Hypothalamus (tissue), 51 donors: ENCODE results near the gene ST3GAL5.
"Not testable (repeated sequence)": the region's sequence is repeated elsewhere in the genome, so short reads cannot be mapped to it uniquely, and the experiment has no call there.

Experiments used
- DNase-seq, 51 donors: peaks; one replicate each; lab custom pipeline; 2025; lab: John Stamatoyannopoulos, UW

Gene ST3GAL5

DNA sequence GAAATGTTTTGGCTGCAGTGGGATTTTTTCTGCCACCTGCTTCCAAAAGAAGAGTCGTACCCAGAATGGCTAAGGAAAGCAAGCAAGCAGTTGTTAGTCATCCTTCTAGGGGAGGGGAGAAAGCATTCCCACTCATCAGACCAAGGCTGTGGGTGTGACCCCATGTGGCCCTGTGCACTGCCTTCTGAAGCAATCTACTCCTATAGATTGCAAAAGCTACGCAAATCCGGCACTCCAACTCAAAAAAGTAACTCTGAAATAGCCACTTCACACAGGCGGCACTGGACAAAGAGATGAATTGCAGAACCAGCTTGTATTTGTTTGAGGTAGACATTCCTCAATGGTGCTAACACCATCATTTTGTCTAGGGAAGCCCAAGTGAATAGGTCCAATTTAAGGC lies 44.3 kb downstream of the ST3GAL5 start:
- DNase-seq: no peak

DNA sequence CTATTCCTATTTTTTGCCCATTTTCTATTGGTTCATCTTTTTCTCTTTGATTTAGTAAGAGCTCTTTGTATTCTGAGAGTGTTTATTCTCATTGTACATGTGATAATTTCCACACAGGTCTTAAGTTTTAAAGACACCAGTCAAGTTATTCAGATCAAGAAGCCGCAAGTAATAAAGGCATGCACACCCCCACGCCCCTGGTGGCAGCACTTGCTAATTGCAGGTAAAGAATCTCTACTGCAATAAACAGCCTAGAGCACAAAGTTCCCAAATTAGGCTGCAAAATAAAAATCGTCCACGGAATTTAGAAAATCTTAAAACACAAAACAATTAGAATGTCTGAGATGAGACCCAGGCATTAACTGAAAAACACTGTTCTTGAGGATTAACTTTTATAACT lies 45.2 kb downstream of the ST3GAL5 start:
- no peak for DNase-seq

DNA sequence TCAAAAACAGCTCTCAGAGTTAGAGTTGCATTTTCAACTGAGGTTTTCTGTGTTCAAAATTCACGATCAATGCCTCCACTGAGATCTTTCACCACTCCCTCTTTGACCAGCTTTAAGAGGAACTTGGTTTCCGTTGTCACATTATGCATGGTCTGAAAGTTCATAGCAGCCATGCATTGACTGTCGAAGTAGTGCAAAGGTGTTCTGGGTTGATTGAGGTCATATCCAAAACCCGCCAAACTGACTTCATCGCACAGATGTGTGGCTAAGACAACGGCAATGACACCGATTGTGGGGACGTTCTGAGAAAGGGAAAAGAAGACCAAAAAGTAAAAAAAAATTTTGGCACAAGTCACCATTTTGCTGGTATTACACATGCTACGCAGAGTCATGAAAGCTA lies 48.7 kb downstream of the ST3GAL5 start:
- DNase-seq: no peak

DNA sequence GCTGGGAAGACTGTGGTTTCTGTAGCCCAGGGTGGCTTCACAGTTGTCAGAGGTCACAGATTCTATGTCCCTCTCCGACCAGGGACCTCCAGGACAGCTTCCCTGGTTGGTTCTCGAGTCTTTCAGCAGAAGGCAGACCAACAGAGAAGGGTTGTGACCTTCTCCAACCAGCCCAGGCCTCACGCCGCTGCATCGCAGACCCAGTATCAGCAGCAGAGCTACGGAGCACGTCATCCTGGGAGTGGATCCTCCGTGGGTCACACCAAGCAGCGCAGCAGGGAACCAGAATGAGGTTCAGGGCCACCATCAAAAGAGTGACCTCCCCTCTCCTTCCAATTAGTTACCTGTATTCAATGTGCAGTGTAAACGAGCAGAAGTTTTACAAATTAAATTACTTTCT lies 49.3 kb downstream of the ST3GAL5 start:
- no peak for DNase-seq

DNA sequence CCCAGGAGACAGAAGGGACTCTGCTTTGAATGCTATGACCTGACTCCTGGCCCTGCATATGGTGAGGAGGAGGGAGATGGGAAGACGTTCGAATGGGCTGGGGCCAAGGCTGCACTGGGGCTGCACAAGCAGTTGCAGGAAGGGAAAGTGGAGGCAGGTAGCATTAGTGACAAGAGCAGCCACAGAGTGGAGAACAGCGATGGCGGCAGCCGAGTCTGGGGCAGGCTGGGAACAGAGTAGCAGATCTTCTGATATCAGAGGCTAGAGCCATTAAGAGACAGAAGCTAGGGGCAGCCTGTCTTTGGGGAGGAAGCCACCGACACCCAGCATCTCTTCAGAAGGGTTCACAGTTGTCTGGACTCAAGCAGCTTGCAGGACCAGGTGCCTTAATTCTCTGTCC lies 50.1 kb downstream of the ST3GAL5 start:
- DNase-seq: no peak

DNA sequence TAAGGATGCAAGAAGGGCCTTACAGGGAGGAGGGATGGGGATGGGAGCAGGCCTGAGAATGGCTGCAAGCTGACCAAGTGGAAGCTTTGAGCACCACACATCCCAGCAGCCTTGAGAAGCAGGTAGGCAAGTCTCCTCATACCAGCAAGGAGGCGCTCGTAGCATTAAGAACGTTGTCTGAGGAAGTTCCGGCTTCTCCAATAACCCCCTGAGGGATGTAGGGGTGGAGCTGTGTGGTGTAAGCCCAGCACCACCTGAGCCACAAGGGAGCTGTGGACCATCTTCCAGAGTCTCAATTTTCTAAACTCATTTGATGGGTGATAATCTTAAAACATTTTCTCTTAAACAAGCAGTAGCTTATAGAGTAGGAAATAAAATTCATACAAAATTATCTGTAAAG lies 50.6 kb downstream of the ST3GAL5 start:
- no peak for DNase-seq

DNA sequence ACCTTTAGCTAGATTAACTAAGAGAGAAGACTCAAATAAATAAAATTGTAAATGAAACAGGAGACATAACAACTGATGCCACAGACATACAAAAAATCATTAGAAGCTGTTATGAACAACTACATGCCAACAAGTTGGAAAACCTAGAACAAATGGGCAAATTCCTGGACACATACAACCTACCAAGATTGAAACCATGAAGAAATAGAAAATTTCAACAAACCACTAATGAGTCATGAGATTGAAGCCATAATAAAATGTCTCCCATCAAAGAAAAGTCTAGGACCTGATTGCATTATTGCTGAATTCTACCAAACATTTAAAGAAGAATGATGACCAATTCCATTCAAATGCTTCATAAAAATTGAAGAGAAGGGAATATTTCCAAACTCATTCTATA lies 54.3 kb downstream of the ST3GAL5 start:
- DNase-seq: no peak

DNA sequence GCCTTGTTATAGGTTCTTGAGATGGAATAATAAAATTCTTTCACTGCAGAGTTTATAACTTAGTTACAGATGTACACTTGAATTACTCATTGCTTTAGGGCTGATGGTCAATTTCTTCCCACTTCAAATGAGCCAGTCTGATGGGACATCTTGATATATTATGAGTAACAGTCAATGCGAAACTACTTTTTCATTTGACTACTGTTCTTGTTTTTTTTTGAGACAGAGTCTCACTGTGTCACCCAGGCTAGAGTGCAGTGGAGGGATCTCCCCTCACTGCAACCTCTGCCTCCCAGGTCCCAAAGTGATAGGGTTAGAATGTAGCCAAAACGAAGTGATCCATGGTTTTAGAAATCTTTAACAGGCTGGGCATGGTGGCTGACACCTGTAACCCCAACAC lies 57.1 kb downstream of the ST3GAL5 start:
- no peak for DNase-seq

DNA sequence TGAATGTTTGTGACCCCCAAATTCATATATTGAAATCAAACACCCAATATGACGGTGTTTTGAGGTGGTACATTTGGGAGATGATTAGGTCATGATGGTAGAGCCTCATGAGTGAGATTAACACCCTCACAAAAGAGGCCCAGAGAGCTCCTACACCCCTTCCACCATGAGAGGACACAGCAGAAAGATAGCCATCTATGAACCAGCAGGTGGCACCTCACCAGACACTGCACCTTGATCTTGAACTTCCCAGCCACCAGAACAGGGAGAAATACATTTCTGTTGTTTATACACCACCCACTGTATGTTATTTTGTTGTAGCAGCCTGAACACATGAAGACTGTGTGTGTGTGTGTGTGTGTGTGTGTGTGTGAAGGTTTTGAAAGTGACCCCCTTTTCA lies 58.1 kb downstream of the ST3GAL5 start:
- DNase-seq: no peak

DNA sequence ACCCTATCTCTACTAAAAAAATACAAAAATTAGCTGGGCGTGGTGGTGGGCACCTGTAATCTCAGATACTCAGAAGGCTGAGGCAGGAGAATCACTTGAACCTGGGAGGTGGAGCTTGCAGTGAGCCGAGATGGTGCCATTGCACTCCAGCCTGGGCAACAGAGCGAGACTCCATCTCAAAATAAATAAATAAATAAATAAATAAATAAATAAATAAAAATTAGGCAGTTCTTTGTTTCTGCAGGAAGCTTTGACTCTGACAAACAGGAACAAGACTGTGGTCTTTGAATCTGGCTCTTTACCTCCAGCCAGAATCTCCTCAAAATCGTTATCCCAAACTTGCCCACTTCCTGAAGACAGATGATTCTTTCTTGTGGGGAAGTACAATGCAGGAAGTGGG lies 59.4 kb downstream of the ST3GAL5 start:
- not testable (repeated sequence) for DNase-seq

DNA sequence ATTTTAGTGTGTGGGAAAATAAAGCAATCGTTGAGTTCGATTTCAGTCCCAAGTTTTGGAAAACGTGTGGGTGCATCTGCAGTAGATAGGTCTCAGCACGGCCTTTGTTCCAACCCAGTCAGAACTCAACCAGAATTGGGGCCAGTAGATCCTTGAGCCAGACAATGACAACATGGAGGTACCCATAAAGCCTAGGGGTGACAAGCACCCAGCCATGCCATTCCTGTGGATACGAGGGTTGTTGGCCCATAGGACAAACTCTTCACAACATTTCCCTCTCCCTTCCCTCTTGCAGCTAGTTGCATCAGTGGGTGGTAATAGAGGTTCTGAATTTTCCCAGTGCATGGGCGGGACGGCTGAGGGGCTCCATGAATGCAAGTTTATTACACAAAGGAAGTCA lies 60.1 kb downstream of the ST3GAL5 start:
- no peak for DNase-seq

DNA sequence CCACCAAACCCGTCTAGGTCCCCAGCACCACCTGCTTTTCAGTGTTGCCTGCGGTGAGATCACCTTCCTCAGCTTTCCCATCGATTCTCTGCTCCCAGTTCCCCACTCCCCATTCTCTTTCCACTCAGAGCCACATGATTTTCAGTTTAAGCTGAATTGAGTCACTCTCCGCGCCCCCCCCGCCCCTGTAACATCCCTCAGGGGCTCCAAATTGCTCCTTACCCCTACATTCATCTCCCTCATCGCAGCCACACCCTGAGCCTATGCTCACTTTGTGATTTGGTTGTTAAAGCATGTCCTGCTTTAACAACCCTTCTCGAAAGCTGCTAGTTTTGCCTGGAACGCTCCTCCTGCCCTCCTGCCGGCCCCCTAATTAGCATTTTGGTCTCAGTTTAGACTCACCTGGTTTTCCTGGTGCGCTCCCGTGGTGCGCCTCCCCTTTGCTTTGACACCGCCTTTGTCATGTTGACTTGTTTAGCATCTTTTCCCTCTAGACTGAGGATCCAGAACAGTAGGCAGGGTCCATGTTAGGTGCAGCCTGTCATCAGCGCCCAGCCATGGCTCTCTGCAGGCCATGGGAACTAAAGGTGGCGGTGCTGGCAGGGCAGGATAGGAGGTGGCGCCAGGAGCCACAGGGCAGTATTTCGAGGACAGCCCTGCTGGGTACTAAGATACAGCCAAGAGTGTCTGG lies 60.8 kb downstream of the ST3GAL5 start:
- DNase-seq: no peak

DNA sequence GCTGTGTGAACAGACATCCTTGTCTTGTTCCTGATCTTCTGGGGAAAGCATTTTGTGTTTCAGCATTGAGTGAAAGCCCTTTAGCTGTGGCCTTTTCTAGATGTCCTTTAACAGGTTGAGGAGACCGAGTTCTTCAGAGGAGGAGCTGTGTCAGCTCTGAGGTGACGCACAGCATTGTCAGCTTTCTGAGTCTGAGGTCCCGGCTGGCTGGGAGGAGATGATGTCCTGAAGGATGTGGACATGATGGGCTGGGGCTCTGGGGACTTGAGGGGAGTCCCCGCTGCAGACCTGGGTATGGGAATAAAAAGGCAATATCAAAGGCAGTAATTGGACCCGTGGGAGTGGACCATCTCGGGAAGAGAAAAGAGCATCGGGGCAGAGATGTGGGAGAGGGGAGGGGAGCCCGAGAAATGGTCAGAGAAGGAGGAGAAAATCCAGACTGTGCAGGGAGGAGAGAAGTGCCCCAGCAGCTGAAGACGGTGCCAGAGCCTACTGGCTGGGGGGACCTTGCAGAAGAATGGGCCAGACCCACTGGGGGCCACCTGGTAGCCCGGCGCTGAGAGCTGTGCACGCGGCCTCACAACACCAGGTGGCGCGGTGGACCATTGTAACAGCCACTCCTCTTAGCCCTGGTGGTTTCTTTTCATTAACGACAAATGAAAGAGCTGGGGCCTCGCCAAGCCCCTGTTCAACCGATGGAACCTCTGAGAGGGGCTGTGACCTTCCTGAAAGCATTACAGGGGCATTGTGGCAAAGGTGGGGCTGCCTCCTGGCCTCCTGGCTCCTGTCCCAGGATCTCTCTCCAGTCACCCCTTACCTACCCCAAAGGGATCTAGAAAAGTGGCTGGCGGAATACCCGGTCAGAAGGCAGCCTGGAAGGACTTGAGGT lies 61.6 kb downstream of the ST3GAL5 start:
- peak in 47 of 51 donors; percentile 11 to 78 (median 50) for DNase-seq

DNA sequence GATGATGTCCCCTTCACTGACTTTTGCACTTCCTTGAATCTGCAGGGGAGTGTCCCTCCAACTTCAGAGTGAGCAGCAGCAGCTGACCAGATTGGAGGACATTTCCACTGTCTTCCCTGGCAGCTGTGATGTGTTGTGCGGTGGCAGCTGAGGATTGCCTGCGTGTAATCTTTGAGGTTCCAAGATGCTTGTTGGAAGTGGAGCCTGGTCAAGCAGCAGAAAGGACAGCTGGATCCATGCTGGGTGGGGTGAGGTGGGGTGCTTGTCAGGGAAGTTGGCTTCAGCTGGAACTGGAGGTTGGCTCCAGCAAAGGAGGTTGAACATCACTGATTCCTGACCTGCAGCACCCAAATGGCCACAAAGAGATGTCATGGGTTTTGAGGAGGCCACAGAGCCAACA lies 64.8 kb downstream of the ST3GAL5 start:
- DNase-seq: no peak

DNA sequence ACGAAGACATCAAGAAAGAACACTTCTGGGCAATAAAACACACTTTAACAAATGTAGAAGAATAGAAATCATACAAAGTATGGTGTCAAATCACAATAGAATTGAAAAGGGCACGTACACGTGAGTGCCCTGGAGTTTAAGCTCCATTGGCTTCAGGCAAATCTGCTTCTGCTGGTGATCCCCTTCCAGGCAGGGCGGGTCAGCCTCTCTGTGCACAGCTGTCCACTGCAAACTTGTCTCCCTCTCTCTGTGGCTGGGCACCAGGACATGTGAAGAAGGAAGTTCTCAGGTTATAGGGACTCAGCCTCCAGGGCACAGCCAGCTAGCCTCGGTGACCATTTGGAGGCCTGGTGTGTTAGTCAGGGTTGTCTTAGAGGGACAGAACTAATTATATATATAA lies 66.0 kb downstream of the ST3GAL5 start:
- DNase-seq: no peak

DNA sequence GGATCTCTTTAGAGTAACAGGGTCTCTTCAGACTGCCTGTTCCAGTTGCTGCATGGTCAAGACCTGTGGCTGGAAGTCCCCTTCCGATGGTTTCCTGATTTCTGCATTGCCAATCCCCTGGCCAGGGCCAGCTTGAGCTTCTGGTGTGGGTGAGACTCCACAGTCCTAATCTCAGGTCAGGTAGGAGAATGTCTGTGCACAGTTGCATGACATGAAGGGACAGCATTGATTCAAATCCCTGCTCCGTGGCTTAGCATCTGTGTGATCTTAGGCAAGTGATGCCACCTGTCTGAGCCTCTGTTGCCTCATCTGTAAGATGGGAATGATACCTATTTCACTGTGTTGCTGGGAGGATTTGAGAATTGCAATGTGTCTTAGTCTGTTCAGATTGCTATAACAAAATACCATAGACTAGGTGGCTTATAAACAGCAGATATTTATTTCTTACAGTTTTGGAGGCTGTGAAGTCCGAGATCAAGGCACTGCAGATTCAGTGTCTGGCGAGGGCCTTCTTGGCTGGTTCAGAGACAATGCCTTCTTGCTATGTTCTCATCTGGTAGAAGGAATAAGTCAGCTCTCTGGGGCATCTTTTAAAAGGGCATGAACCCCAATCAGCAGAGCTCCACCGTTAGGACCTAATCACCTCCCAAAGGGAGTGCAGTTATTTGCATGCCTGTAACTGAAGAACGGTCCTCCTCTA lies 68.8 kb downstream of the ST3GAL5 start:
- DNase-seq: no peak

DNA sequence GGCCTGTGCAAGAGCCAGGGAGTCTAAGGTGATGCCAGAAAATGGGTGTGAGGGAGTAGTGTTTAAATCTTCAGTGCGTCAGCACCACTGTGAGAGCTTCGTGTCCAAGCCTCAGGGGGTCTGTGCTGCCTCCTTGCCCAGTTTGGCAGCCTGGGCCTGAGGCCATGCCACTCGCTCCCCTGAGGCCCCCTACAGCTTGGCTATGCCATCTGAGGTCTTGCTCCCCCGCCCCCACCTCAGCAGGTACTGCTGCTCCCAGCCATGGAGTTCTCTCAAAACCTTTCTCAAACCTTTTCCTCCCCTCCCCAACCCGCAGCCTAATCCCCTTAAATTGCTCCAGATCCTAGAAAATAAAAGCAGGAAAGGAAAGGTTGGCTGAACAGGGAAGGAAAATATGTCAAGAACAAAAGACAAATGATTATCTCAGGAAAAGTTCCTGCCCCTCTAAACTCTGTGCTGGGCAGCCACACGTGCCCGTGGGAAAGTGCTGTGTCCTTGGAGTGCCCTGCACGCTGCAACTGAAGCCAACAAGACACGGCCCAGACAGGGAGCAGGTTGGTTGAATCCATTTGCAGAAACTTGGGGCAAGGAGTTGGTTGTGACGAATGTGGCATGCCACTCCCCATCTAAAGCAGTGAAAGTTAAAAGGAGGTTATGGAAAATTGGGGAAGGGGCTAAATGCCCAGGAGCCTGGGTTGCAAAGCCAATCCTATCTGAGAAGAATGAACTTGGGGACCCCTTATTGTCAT lies 73.8 kb downstream of the ST3GAL5 start:
- no peak for DNase-seq

DNA sequence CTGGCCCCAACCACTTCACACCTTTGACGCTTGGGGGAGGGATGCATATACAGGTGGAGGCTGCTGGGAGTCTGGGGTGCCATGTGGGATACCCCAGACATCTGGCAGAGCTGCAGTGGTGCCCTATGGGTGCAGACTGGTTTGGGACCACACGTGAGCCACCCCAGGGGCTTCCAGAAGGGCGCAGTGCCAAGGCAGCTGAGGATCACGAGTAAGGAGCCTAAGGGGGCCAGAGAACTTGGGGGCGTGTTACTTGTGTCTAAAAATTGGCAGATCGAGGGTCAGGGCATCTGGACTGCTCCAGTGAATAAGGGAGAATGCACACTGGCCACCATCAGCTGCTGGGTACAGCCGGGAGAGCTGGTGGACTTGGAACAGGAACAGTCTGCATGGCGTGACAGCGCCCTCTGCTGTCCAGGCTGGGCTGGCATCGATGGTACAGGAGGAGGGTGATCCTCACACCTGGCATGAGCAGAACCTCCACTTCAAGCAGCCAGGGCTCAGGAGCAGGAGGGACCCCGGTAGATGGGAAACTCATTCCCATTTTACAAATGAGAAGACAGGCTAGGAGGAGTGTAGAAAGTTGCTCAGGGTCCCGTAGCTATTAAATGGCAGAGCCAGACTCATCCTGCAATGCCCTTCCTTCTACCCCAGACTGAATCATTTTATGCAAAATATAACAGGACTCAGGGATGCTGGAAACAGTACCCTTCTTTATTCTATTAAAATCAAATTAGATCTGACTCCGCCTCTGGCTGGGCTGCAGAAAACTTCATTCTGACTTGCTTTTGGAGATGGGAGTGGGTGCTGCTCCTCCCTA lies 74.6 kb downstream of the ST3GAL5 start:
- DNase-seq: peak; percentile 32 to 97 (median 81)

DNA sequence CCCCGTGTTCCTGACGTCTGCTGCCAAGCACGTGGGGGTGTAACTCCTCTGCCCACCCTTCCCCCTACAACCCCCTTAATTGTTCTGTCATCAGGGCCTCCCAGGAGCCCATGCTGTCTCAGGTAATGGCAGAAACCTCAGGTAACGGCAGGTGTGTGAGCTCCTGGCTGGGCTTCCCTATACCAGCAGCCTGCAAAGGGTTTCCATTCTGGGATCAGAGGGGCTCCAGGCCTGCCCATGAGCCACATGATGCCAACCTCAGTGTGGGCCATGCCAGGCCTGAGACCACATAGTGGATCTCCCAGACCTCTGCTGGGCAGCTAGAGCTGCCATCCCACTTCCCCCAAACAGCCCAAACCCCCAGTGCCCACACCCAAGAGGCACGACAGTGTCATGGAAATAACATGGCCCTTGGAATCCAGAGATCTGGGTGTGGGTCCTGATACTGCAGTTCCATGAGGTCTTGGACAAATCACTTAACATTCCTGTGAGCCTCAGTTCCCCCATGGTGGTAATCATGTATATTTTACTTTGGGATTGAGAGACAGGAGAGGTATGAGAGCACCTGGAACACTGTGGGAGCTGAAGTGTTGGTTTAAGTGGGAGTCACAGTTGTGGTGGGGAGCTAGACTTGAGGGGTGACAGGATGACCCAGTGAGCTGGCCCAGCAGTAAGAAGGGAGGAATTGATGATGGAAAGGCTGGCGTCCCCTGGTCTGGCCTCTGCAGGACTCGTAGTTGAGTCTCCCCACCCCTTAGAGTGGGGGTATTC lies 75.4 kb downstream of the ST3GAL5 start:
- no peak for DNase-seq
